Muscle layer of duodenum (tissue), 2 donors: ENCODE measurements around the gene GRB10.

Experiments used
- H3K27ac ChIP-seq: one replicate; pipeline ENCODE4 v1.7.0; 2013; ENCODE audit warnings: mild to moderate bottlenecking, low read length
- H3K27me3 ChIP-seq: one replicate; pipeline ENCODE4 v1.7.0; 2013; ENCODE audit warnings: low read depth, mild to moderate bottlenecking, control low read depth, low read length
- H3K36me3 ChIP-seq, 2 donors: one replicate each; pipeline ENCODE4 v1.7.0; 2013; ENCODE audit warnings: low read length in 2 of 2, control low read depth in 1 of 2, mild to moderate bottlenecking in 1 of 2; ENCODE audit not compliant: insufficient read depth in 2 of 2, control insufficient read depth in 1 of 2
- H3K4me1 ChIP-seq, 2 donors: one replicate each; pipeline ENCODE4 v1.7.0; 2013; ENCODE audit warnings: low read length in 2 of 2, mild to moderate bottlenecking in 2 of 2, control low read depth in 1 of 2, moderate library complexity in 1 of 2; ENCODE audit not compliant: insufficient read depth in 2 of 2, control insufficient read depth in 1 of 2
- H3K4me3 ChIP-seq, 2 donors: one replicate each; pipeline ENCODE4 v1.7.0; 2013; ENCODE audit warnings: low read length in 2 of 2, low read depth in 1 of 2, mild to moderate bottlenecking in 1 of 2
- H3K9me3 ChIP-seq, 2 donors: one replicate each; pipeline ENCODE4 v1.7.0; 2013; ENCODE audit warnings: low read length in 2 of 2, control low read depth in 1 of 2, mild to moderate bottlenecking in 1 of 2; ENCODE audit not compliant: control insufficient read depth in 1 of 2
- donor health status: healthy.

The GRB10 gene

DNA sequence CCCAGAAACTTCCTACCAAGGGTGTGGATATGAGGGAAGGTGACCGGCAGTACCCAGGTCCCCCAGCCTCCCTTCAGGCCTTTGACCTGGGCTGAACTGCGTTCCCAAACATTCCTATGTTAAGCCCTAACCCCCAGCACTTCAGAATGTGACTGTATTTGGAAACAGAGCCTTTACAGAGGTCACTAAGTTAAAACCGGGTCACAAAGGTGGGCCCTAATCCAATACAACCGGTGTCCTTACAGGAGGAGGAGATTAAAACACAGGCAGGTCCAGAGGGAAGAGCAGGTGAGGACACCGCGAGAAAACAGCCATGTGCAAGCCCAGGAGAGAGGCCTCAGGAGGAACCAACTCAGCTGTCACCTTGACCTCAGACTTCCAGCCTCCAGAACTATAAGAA, 28.0 kb downstream of the GRB10 start:
- no peaks in the 10 kb centered on the region for H3K9me3 ChIP-seq
- no peak overlapping the region for H3K27ac ChIP-seq
- H3K27me3 ChIP-seq: no peaks in the 10 kb centered on the region
- peaks cover 0 to 22% of the 10 kb centered on the region in 2 donors for H3K4me1 ChIP-seq
- H3K4me3 ChIP-seq: no peak overlapping the region
- peaks cover 0 to 7% of the 10 kb centered on the region in 2 donors for H3K36me3 ChIP-seq

DNA sequence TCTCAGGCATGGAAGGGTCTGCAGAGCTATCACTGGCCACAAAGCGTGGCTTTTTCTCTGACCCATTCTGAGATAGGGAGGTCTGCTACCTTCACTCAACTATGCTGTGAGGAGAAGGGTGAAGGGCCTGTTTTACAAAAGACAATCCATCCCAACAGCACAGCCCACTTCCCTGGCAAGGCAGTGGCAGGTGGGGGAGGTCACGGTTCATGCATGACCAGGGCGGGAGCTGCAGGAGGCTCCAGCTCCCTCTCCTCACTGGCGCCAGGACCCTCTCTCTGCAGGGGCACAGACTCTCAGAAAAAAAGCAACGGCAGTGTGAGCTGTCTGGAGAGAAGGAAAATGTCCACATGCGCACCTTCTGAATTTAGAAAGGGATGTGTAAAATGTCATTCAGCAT, 28.5 kb downstream of the GRB10 start:
- no peak overlapping the region for H3K27ac ChIP-seq
- H3K27me3 ChIP-seq: no peaks in the 10 kb centered on the region
- no peak overlapping the region for H3K4me3 ChIP-seq
- peaks cover 0 to 22% of the 10 kb centered on the region in 2 donors for H3K4me1 ChIP-seq
- no peaks in the 10 kb centered on the region for H3K9me3 ChIP-seq
- H3K36me3 ChIP-seq: peaks cover 0 to 7% of the 10 kb centered on the region in 2 donors

DNA sequence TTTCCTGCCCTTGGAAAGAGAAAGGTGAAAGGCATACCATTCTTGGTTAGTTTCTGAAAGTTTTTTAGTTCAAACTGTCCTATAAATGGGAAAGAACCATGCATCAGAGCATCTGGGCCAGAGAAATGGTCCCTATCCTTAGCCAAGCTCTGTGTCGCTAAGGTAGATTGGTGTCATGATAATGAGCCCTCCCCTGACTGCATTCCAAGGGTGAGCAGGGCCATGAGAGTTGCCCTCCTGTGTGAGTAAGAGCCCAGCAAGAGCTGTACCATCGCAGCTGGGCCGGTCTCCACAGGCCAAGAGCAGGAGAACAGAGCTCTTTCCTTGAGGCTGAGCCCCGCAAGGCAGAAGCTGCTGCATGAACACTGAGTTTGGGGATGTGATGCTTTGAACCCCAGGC, 30.3 kb downstream of the GRB10 start:
- Histone ChIP-seq H3K9me3 (no peaks in the 10 kb centered on the region), H3K4me3 (no peak overlapping the region), H3K4me1 (peaks cover 0 to 10% of the 10 kb centered on the region in 2 donors), H3K27ac (no peak overlapping the region), H3K27me3 (no peaks in the 10 kb centered on the region), H3K36me3 (peaks cover 0 to 18% of the 10 kb centered on the region in 2 donors)

DNA sequence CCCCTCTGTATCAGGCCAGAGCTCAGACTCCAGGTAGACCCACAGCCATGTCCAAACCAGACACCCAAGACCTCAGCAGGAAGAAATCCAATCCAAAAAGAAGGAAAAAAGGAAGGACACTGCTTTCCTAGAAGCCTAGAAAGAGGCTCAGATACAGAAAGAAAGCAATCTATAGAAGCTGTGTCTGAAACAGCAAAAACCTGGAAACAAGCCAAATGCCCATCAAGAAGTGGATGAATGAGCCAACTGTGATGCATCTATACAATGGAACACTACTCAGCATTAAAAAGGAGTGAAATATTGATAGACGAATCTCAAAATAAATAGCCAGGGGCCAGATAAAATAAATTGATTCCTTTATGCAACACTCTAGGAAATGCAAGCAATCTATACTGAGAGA, 31.6 kb downstream of the GRB10 start:
- Histone ChIP-seq H3K36me3 (peaks cover 0 to 20% of the 10 kb centered on the region in 2 donors), H3K9me3 (no peaks in the 10 kb centered on the region), H3K4me3 (no peak overlapping the region), H3K27me3 (no peaks in the 10 kb centered on the region), H3K4me1 (peaks cover 0 to 5% of the 10 kb centered on the region in 2 donors), H3K27ac (no peak overlapping the region)

DNA sequence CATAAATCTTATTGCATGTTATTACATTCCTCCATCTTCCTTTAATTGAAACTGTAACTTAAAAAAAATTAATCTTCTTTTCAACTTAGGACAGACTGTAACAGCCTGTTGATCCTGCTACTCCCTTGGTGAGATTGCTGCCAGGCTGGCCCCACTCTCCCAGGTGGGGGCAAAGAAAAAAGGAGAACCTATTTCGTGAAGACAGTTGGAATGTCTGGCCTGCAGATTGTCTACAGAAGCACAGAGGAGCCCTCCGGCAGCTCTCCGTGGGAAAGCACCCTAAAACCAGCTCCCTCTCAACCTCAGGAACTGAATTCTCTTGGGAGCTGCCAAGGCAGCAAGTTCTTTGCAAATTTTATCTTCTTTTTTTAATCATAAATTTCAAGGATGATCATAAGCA, 32.8 kb downstream of the GRB10 start:
- no peak overlapping the region for H3K4me3 ChIP-seq
- H3K27me3 ChIP-seq: no peaks in the 10 kb centered on the region
- H3K27ac ChIP-seq: no peak overlapping the region
- no peaks in the 10 kb centered on the region for H3K4me1 ChIP-seq
- no peaks in the 10 kb centered on the region for H3K9me3 ChIP-seq
- H3K36me3 ChIP-seq: peaks cover 0 to 20% of the 10 kb centered on the region in 2 donors

DNA sequence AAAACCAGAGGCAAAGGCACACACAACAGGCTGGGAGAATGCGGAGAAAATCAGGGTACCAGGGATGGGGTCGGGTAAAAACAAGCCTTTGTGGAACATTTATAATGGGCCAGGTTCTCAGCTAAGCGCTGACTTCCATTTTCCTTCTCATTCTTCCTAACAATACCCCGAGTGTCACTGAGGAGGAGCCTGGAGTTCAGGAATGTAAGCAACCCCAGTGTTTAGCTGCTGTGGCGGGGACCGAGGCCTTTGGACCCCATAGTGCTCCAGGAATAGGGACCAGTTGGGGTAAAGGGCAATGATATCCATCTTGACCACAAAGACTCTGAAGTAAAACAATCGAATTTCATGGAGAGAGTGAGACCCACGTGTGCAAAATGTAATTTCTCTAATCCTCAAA, 34.2 kb downstream of the GRB10 start:
- Histone ChIP-seq H3K4me1 (no peaks in the 10 kb centered on the region), H3K4me3 (no peak overlapping the region), H3K27me3 (no peaks in the 10 kb centered on the region), H3K9me3 (no peaks in the 10 kb centered on the region), H3K27ac (no peak overlapping the region), H3K36me3 (peaks cover 0 to 21% of the 10 kb centered on the region in 2 donors)

DNA sequence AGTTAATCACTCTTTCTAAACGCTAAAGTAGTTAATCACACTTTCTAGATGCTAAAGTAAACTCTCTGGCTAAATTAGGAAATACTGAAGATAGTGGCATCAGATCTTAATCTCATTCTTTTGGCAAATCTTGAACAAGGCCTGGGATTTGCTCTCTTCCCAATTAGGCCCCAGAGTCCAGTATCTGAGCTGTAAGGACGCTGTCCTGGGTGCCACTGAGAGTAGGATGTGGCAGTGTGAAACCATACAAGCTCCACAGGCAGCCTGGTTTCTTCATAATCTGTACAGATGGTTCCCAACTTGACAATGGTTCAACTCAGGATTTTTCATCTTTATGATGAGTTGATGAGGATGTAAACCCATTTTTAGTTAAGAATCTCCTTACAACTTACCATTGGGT, 36.9 kb downstream of the GRB10 start:
- Histone ChIP-seq H3K36me3 (peaks cover 0 to 19% of the 10 kb centered on the region in 2 donors), H3K27ac (no peak overlapping the region)

DNA sequence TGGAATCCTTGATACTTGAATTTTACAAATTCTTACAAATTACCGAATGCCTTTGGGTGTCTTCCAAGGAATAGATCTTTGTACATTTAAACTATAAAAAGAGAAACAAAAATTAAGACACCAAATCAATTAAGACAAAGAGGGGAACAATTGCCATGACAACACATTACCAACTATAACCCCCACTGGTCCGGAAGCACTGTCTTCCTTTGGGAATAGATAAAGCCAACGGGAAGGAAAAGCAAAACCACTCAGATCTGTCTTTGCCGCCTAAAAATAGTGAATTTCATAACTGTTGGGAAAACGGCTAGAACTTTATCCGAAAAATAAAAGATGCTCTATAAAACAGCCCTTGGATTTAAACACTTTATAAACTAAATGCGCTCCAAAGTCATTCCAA, 37.4 kb downstream of the GRB10 start:
- Histone ChIP-seq H3K9me3 (no peaks in the 10 kb centered on the region), H3K4me3 (no peak overlapping the region), H3K4me1 (peaks cover 0 to 4% of the 10 kb centered on the region in 2 donors), H3K27ac (no peak overlapping the region), H3K36me3 (peaks cover 0 to 19% of the 10 kb centered on the region in 2 donors), H3K27me3 (no peaks in the 10 kb centered on the region)

More for the DNA sequence above, 36.9 kb downstream of the GRB10 start:
- Histone ChIP-seq H3K9me3 (no peaks in the 10 kb centered on the region), H3K4me1 (peaks cover 0 to 4% of the 10 kb centered on the region in 2 donors), H3K27me3 (no peaks in the 10 kb centered on the region), H3K4me3 (no peak overlapping the region)

DNA sequence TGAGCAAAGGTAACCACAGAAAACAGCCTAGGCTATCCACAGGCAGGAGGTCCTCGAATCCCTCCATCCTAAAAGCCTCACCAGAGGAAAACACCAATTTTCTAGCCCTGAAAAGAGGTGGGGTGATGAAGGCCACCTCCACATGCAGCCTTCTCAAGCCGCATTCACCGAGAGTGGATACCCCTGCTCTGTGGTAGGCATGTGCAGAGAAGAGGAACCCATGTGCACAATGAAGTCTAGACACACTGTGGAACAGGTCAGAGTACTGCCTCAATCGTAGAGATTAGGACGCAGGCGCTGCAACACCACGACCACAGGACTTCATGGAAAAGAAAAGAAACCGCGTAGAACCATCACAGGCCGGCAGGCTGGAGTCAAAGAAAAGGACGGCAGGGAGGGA, 38.8 kb downstream of the GRB10 start:
- Histone ChIP-seq H3K27ac (no peak overlapping the region), H3K4me1 (peaks cover 0 to 8% of the 10 kb centered on the region in 2 donors), H3K36me3 (peaks cover 0 to 19% of the 10 kb centered on the region in 2 donors), H3K9me3 (no peaks in the 10 kb centered on the region), H3K4me3 (no peak overlapping the region), H3K27me3 (no peaks in the 10 kb centered on the region)

DNA sequence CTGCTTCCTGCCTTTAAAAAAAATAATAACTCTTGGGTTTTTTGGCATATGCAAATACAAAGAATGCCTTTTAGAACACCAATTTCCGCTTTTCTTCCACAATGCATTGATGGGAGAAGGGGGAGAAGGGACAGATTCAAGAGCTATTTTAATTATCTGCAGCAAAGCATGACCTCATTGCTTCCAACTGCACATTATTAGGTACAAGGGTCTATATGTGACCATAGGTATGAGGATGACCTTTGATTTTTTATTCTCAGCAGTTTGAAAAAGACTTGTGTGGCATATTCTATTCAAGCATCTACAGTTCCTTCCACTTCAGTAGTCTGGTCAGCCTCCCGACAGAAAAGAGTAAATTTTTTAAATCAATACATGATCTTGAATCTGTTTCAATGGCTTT, 39.7 kb downstream of the GRB10 start:
- Histone ChIP-seq H3K27ac (no peak overlapping the region), H3K9me3 (no peaks in the 10 kb centered on the region), H3K36me3 (peaks cover 0 to 13% of the 10 kb centered on the region in 2 donors), H3K4me1 (peaks cover 0 to 8% of the 10 kb centered on the region in 2 donors), H3K4me3 (no peak overlapping the region), H3K27me3 (no peaks in the 10 kb centered on the region)

DNA sequence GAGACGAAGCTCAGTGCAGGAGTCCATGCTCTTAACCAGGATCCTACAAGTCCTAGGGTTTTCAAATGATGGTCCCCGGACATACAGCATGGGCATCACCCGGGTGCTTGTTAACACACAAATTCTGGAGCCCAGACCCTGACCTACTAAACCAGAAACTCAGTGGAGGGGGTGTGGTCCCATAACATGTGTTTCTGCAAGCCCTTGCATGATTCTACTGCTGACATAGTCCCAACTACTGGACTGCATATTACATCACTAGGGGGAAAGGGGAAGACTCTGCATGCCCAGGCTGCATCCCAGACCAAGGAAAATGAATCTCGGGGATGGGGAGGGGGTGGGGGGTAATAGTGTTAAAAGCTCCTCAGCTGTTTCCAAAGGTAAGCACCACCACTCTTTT, 40.3 kb downstream of the GRB10 start:
- H3K4me1 ChIP-seq: peaks cover 0 to 8% of the 10 kb centered on the region in 2 donors
- no peak overlapping the region for H3K4me3 ChIP-seq
- H3K36me3 ChIP-seq: peaks cover 0 to 7% of the 10 kb centered on the region in 2 donors
- no peaks in the 10 kb centered on the region for H3K9me3 ChIP-seq
- no peaks in the 10 kb centered on the region for H3K27me3 ChIP-seq
- no peak overlapping the region for H3K27ac ChIP-seq

DNA sequence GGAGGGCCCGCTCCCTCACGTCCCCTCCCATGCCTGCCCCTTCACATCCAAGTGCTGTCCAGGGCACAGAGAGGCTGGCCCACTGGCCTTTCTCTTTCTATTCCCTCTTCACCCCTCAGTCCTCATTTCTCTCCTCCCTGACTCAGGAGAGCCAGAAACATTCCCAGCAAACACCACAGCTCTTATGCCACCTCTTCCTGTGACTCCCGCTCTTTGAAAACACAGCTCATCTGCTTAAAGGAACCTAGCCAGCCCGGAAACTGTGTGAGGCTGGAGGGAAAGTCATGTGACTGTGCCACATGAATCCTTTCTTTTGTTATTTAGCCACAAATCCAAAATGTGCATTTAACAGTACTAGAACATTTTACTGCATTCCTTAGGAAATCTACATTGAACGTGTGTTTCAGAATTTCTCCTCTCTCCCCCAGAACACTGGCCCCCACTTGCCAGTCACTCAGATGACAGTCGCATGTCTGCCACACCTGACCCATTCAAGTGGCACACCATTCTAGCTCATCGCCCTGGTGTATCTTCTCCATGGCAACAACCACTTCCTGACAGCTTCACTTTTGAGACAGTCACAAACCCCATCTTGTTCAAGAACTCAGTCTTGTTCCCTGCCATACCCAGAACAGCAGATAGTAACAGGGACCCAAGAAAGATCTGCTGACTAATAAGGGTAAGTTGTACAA, 42.8 kb downstream of the GRB10 start:
- no peaks in the 10 kb centered on the region for H3K9me3 ChIP-seq
- no peaks in the 10 kb centered on the region for H3K27me3 ChIP-seq
- peak overlapping the region in 1 of 2 donors; percentile 28 for H3K4me3 ChIP-seq
- H3K4me1 ChIP-seq: peaks cover 0 to 8% of the 10 kb centered on the region in 2 donors
- no peak overlapping the region for H3K27ac ChIP-seq
- peaks cover 0 to 5% of the 10 kb centered on the region in 2 donors for H3K36me3 ChIP-seq
